Measurements from ENCODE around the gene SDHA.
A peak's percentile ranks its signal among the peaks of the same experiment; 100 is the strongest.

Gene SDHA

DNA sequence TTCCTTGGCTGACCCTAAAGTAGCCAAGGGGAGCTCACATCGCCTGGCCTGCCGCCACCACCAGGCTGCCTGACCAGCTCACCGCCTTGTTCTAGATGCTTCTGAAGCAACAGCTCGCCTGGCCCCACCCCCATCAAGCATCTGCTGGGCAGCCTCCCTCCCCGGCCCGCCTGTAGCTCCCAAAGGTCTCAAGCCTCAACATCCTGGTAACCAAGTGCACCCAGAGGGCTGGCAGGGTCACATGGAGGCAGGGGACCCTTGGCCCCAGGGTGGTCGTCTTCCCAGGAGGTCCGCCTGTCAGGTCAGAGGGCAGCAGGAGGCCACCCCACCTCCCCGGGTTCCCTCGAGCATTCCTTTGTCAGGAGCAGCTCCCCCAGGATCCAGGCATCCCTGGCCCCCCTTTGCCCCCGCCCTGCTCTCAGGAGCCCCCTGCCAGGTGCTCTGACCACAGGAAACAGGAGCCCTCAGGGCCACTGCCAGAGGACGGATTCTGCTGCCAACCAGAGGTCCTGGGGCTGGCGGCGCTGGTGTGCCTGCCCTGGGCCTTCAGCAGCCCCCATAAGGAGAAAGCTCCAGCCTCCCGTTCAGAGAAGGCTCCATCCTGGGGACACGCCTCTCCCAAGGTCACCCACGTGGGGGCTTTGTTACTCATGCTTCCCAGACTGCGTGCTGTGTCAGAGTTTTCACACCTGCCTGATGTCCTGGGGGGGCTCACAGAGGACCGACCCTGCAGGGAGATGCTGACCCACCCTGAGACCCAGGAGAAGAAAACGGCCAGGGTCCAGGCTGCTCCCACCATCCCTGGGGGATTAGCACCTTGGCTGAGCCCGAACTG, 30.3 kb upstream of the SDHA start:
- H3K9me3 ChIP-seq (replicated peaks; ENCODE audit: low read length) = no peaks in the 10 kb centered on the region
- H3K4me1 ChIP-seq (ENCODE audit: control insufficient read depth, insufficient read depth, low read length) = peaks cover 14% of the 10 kb centered on the region
- H3K36me3 ChIP-seq (ENCODE audit: insufficient read depth, low read length) = no peaks in the 10 kb centered on the region
- peak overlapping the region; percentile 77 for H3K4me2 ChIP-seq (ENCODE audit: low read length)
- H3K4me3 ChIP-seq (ENCODE audit: low read length) = peak overlapping the region; percentile 60
- H3K9ac ChIP-seq (ENCODE audit: low read depth, low read length) = peak overlapping the region; percentile 44
- peaks cover 71% of the 10 kb centered on the region for H3K27me3 ChIP-seq (ENCODE audit: control insufficient read depth, insufficient read depth, low read length)

- Histone ChIP-seq H3K9me3 (replicated peaks; ENCODE audit: low read length) (no peaks in the 10 kb centered on the region), H3K9ac (ENCODE audit: low read depth, low read length) (peak overlapping the region; percentile 44), H3K36me3 (ENCODE audit: insufficient read depth, low read length) (no peaks in the 10 kb centered on the region), H3K27me3 (ENCODE audit: control insufficient read depth, insufficient read depth, low read length) (peaks cover 70% of the 10 kb centered on the region), H3K4me3 (ENCODE audit: low read length) (peak overlapping the region; percentile 60), H3K4me2 (ENCODE audit: low read length) (peak overlapping the region; percentile 77), H3K4me1 (ENCODE audit: control insufficient read depth, insufficient read depth, low read length) (peaks cover 14% of the 10 kb centered on the region)
Observed at GRCh38 chr5:188488-189481, 29.3 kb upstream of the SDHA start.

GRCh38 chr5:189486-189885, 28.6 kb upstream of the SDHA start:
- Histone ChIP-seq H3K9ac (ENCODE audit: low read depth, low read length) (no peak overlapping the region), H3K36me3 (ENCODE audit: insufficient read depth, low read length) (no peaks in the 10 kb centered on the region), H3K4me3 (ENCODE audit: low read length) (no peak overlapping the region), H3K4me2 (ENCODE audit: low read length) (no peak overlapping the region), H3K27me3 (ENCODE audit: control insufficient read depth, insufficient read depth, low read length) (peaks cover 66% of the 10 kb centered on the region), H3K9me3 (replicated peaks; ENCODE audit: low read length) (no peaks in the 10 kb centered on the region), H3K4me1 (ENCODE audit: control insufficient read depth, insufficient read depth, low read length) (peaks cover 14% of the 10 kb centered on the region)

GRCh38 chr5:189976-190365, 28.1 kb upstream of the SDHA start:
- no peak overlapping the region for H3K4me2 ChIP-seq (ENCODE audit: low read length)
- H3K27me3 ChIP-seq (ENCODE audit: control insufficient read depth, insufficient read depth, low read length) = peaks cover 68% of the 10 kb centered on the region
- no peak overlapping the region for H3K9ac ChIP-seq (ENCODE audit: low read depth, low read length)
- H3K4me3 ChIP-seq (ENCODE audit: low read length) = no peak overlapping the region
- H3K36me3 ChIP-seq (ENCODE audit: insufficient read depth, low read length) = no peaks in the 10 kb centered on the region
- peaks cover 14% of the 10 kb centered on the region for H3K4me1 ChIP-seq (ENCODE audit: control insufficient read depth, insufficient read depth, low read length)
- no peaks in the 10 kb centered on the region for H3K9me3 ChIP-seq (replicated peaks; ENCODE audit: low read length)

- Histone ChIP-seq H3K4me3 (ENCODE audit: low read length) (no peak overlapping the region), H3K4me2 (ENCODE audit: low read length) (no peak overlapping the region), H3K9ac (ENCODE audit: low read depth, low read length) (no peak overlapping the region), H3K36me3 (ENCODE audit: insufficient read depth, low read length) (no peaks in the 10 kb centered on the region), H3K9me3 (replicated peaks; ENCODE audit: low read length) (no peaks in the 10 kb centered on the region), H3K4me1 (ENCODE audit: control insufficient read depth, insufficient read depth, low read length) (peaks cover 14% of the 10 kb centered on the region), H3K27me3 (ENCODE audit: control insufficient read depth, insufficient read depth, low read length) (peaks cover 64% of the 10 kb centered on the region)
Observed at GRCh38 chr5:190366-191035, 27.6 kb upstream of the SDHA start.

DNA sequence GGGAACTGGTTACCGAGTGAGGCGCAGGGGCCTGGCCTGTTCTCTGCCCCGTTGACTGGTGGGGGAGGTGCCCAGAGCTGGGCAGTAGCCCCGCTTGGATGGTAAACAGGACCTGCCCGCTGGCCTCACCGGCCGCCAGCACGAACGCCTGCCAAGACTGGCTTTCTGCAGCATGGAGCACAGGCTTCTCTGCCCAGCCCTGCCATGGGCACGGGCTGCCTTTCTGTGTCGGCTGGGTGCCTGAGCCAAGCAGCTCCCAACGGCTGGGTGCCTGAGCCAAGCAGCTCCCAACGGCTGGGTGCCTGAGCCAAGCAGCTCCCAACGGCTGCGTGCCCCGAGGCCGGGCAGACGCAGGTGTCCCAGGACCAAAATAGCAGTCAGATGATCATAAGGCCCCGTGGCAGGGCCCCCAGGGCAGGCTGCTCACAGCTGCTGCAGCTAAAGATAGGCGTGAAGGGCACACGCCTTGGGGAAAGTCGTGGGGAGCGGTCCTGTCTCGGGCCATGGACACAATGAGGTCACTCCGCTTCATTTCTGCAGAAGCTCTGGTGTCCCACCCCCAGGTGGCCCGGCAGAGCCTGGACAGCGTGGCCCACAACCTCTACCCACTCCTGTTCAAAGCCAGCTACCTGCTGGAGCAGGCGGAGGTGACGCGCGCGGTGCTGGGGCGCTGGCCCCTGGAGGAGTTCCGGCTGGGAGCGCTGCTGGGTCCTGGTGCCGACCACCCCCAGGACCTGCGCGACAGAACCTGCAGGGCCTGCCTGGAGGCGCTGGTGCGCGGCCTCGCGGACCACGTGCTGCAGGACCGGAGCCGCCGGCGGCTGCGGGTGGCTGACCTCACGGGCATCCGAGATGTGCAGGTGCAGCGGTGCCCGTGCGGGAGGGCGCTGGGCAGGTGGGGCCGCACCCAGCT, 26.8 kb upstream of the SDHA start, which contains the start of gene LRRC14B:
TSS of gene LRRC14B (plus strand) at position 460 of the 913 bp plus-strand sequence. CDS start at position 504, 44 bp downstream.
- H3K36me3 ChIP-seq (ENCODE audit: insufficient read depth, low read length) = no peaks in the 10 kb centered on the region
- no peak within 1 kb of the TSS for H3K4me3 ChIP-seq (ENCODE audit: low read length)
- H3K27me3 ChIP-seq (ENCODE audit: control insufficient read depth, insufficient read depth, low read length) = peaks cover 57% of the 10 kb centered on the region
- no peak within 1 kb of the TSS for H3K9ac ChIP-seq (ENCODE audit: low read depth, low read length)
- H3K4me1 ChIP-seq (ENCODE audit: control insufficient read depth, insufficient read depth, low read length) = peaks cover 14% of the 10 kb centered on the region
- no peaks in the 10 kb centered on the region for H3K9me3 ChIP-seq (replicated peaks; ENCODE audit: low read length)
- peak within 1 kb of the TSS; percentile 33 for H3K4me2 ChIP-seq (ENCODE audit: low read length)

DNA sequence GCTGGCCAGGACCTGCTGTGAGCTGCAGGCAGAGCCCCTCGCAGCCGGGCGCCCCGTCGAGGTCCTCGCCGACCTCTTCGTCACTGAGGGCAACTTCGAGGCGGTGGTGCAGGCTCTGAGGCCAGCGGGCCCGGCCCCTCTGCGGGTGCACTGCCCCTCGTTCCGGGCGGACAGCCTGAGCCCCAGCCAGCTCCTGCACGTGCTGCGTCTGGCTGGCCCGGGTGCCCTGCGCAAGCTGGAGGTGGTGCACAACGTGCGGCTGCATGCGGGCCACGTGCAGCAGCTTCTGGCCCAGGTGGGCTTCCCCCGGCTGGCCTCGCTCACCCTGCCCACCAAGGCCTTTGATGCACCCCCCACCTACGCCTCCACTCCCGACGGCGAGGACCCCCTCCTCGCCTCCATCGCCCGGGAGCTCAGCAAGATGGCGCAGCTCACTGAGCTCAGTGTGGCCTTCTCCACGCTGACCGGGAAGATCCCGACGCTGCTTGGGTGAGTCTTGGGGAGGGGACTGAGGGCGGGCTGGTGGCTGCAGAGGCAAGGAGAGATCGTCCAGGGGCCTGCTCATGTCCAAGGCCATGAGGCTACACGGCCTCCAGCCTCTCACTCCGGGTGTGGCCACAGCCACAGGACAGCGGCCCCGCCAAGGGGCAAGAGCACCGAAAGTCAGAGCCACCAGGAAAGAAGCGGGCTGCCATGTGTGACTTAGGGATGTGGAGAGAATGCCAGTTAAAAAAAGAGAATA, 26.0 kb upstream of the SDHA start:
- Histone ChIP-seq H3K27me3 (ENCODE audit: control insufficient read depth, insufficient read depth, low read length) (peaks cover 49% of the 10 kb centered on the region), H3K9ac (ENCODE audit: low read depth, low read length) (no peak overlapping the region), H3K4me3 (ENCODE audit: low read length) (no peak overlapping the region), H3K9me3 (replicated peaks; ENCODE audit: low read length) (no peaks in the 10 kb centered on the region), H3K4me2 (ENCODE audit: low read length) (no peak overlapping the region), H3K4me1 (ENCODE audit: control insufficient read depth, insufficient read depth, low read length) (peaks cover 14% of the 10 kb centered on the region), H3K36me3 (ENCODE audit: insufficient read depth, low read length) (no peaks in the 10 kb centered on the region)

GRCh38 chr5:192691-192969, 25.5 kb upstream of the SDHA start:
- Histone ChIP-seq H3K4me1 (ENCODE audit: control insufficient read depth, insufficient read depth, low read length) (peaks cover 14% of the 10 kb centered on the region), H3K36me3 (ENCODE audit: insufficient read depth, low read length) (no peaks in the 10 kb centered on the region), H3K9me3 (replicated peaks; ENCODE audit: low read length) (no peaks in the 10 kb centered on the region), H3K27me3 (ENCODE audit: control insufficient read depth, insufficient read depth, low read length) (peaks cover 46% of the 10 kb centered on the region), H3K4me3 (ENCODE audit: low read length) (no peak overlapping the region), H3K9ac (ENCODE audit: low read depth, low read length) (no peak overlapping the region), H3K4me2 (ENCODE audit: low read length) (no peak overlapping the region)

DNA sequence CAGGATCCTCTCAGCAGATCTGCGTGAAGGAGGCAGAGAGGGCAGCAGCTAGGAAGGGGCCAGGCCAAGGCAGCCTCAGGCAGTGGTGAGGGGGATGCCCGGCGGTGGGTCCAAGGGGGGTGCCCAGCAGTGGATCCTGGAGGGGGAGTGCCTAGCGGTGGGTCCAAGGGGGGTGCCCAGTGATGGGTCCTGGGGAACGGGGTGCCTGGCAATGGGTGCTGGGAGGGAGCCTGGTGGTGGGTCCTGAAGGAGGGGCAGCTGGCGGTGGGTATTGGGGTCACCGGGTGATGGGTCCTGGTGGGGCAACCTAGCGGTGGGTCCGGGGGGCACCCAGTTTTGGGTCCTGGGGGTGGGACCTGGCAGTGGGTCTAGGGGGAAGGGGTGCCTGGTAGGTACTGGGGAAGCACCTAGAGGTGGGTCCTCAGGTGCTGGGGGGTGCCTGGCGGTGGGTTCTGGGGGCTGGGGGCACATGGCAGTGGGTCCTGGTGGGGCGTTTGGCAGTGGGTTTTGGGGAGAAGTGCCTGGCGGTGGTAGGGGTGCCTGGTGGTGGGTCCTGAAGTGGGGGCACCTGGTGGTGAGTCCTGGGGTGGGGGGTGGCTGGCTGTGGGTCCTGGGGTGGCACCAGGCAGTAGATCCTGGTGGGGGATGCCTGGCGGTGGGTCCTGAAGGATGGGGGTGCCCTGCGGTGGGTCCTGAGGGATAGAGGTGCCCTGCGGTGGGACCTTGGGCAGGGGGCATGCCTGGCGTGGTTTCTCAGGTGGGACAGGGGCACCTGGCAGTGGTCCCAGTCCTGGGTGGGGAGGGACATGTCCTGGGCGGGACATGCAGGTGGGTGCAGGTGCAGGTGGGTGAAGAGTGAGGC, 24.9 kb upstream of the SDHA start:
- peaks cover 44% of the 10 kb centered on the region for H3K27me3 ChIP-seq (ENCODE audit: control insufficient read depth, insufficient read depth, low read length)
- H3K36me3 ChIP-seq (ENCODE audit: insufficient read depth, low read length) = no peaks in the 10 kb centered on the region
- H3K4me1 ChIP-seq (ENCODE audit: control insufficient read depth, insufficient read depth, low read length) = peaks cover 12% of the 10 kb centered on the region
- no peak overlapping the region for H3K4me2 ChIP-seq (ENCODE audit: low read length)
- H3K9ac ChIP-seq (ENCODE audit: low read depth, low read length) = no peak overlapping the region
- H3K4me3 ChIP-seq (ENCODE audit: low read length) = no peak overlapping the region
- no peaks in the 10 kb centered on the region for H3K9me3 ChIP-seq (replicated peaks; ENCODE audit: low read length)
